Measurements from ENCODE around the gene IL36B.

Gene IL36B

GRCh38 chr2:113009622-113010021 lies 43.0 kb downstream of the IL36B start:
- DNase-seq (ENCODE audit: low spot score) = no peak

DNA sequence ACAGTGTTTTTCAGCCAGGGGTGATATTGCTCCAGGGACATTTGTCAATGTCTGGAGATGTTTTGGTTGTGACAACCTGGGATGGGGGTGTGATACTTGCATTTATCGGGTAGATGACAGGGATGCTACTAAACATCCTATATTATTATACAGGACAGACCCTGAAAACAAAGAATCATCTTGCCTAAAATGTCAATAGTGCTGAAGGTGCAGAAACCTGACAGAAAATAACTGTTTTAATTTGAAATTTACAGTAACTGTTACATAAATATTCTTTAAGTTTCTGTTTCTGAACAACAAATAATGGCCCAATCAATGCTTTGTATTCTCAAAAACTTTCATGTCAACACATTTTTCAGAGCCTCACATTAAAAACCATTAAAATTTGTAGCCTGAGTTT lies 45.4 kb downstream of the IL36B start:
- no peak for DNase-seq (ENCODE audit: low spot score)

DNA sequence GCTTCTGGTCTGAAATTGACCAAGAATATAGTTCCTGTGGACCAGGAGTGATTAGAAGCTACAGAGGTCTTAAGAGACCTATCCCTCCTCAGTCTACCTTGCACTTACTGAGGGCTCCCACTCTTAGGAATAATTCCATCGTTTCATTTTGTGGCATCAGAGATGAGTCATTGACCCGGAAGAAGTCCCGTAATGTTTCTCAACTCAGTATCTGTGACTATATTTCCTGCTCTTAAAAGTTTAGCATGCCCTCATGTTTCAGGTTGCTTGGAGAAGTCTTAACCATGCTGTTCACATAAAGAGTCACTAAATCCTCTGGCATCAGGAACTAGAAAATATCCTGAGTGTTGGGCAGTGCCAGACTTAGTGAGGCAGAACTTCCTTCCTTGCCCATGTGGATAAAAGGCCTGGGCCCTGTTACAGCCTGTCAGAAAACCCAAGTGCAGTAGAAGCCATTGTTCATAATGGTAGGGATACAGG lies 47.6 kb downstream of the IL36B start, which contains the start of gene IL36A:
Gene IL36A (plus strand): TSS at position 430 of the 480 bp plus-strand sequence. CDS start 413 bp downstream, outside the sequence.
- no peak for DNase-seq (ENCODE audit: low spot score)

GRCh38 chr2:113002677-113003076 lies 50.0 kb downstream of the IL36B start:
- no peak for DNase-seq (ENCODE audit: low spot score)

DNA sequence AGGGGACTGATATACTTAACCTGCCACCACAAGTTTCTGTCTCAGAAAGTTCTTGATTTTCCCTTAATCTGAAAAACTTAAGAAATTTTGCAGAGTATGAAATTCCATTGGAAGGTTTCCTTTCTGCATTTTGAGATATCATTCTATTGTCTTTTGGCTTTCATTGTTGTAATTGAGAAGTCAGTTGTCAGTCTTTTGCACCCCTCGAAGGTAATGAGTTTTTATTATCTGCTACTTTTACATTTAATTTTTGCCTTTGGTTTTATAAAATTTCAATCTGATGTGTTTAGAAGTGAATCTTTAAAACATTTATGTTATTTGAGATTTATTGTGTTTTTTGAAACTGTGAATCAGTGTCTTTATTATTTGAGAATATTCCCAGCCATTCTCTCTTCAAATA lies 52.2 kb downstream of the IL36B start:
- DNase-seq (ENCODE audit: low spot score) = no peak

- DNase-seq (ENCODE audit: low spot score) = no peak
Measured at GRCh38 chr2:112997151-112997550, 55.5 kb downstream of the IL36B start.

- peak; percentile 48 for DNase-seq (ENCODE audit: low spot score)
Measured at GRCh38 chr2:112996635-112997034, 56.0 kb downstream of the IL36B start.

GRCh38 chr2:112995346-112995920 lies 57.2 kb downstream of the IL36B start:
- DNase-seq (ENCODE audit: low spot score) = peak; percentile 18

- no peak for DNase-seq (ENCODE audit: low spot score)
Measured at GRCh38 chr2:112994648-112995047, 58.0 kb downstream of the IL36B start.

DNA sequence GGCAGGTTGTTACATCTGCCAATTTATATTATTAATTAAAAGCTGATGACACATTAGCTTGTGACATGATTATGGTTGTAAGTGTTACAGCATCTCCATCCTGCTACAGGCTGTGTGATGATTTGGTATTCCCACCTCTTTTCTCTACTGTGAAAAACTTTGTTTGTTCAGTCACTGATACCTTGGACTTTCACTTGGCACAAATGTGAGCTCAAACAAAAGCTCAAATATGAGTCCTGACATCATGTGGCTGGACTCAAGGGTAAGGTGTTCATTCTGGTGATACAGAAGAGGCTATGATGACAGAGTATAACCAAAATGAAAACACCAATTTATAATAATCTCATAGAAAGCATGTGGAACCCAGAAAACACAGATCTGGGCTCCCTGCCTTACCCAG lies 58.8 kb downstream of the IL36B start:
- DNase-seq (ENCODE audit: low spot score) = no peak

GRCh38 chr2:112989611-112990010 lies 63.1 kb downstream of the IL36B start:
- DNase-seq (ENCODE audit: low spot score) = no peak

DNA sequence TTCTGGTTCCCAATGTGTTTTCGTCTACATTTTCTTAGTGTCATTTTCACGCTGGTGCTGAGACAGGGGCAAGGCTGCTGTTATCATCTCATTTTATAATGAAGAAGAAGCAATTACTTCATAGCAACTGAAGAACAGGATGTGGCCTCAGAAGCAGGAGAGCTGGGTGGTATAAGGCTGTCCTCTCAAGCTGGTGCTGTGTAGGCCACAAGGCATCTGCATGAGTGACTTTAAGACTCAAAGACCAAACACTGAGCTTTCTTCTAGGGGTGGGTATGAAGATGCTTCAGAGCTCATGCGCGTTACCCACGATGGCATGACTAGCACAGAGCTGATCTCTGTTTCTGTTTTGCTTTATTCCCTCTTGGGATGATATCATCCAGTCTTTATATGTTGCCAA lies 67.6 kb downstream of the IL36B start:
- DNase-seq (ENCODE audit: low spot score) = no peak

DNA sequence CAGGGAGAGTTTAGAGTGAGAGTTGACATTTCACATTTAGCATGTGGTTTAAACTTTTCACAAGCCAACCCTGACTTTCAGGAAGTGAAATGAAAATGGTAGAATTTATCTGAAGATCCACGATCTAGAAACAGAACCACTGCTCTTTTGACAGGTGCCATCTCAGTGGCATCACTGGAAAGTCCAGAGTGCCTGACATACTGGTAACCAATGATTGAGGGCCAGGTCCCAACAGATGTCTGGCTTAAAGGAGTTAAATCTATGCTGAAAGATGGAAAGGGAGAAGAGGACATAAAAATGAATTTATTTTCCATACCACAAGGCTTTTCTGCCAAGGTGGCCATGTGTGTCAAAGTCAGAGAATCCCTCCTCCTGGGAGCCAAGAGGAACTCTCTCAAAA lies 72.1 kb downstream of the IL36B start:
- no peak for DNase-seq (ENCODE audit: low spot score)

- no peak for DNase-seq (ENCODE audit: low spot score)
Measured at GRCh38 chr2:112979731-112980130, 72.9 kb downstream of the IL36B start.

GRCh38 chr2:112977559-112978056 lies 75.1 kb downstream of the IL36B start, which contains the start of gene IL36G:
IL36G (plus strand) TSS chr2:112978006; CDS start chr2:112978639, 633 bp downstream.
- no peak for DNase-seq (ENCODE audit: low spot score)

All from activated CD4-positive, alpha-beta T cell treated with anti-CD3 and anti-CD28 coated beads, Interleukin-2, Interleukin-4, amounts not matched to agents 100 ng/mL and 50 ng/mL, durations not matched to agents 16 hours and 8 hours (primary cell).